Prostate gland (tissue), 2 donors: ENCODE results near the gene TRPC3. TPM values are rescaled to one million over a fixed set of nuclear protein-coding genes. Genes with fewer than 3 reads are reported as not detected.

Source experiments
- DNase-seq: peaks from one replicate; pipeline ENCODE4 v3.0.0-alpha.2; 2019; ENCODE audit warnings: low spot score
- H3K27ac ChIP-seq, 2 donors: fragments of 200-600 bp; sonication (generic); 2 replicates each; pipeline ENCODE4 v1.5.1; 2017 to 2019
- H3K27me3 ChIP-seq: fragments of 200-600 bp; sonication (generic); replicated peaks from 2 replicates; pipeline ENCODE4 v1.5.1; 2019; ENCODE audit not compliant: insufficient read depth
- H3K36me3 ChIP-seq, 2 donors: fragments of 200-600 bp; sonication (generic); 1 replicate in 1 of 2; 2 replicates in 1 of 2; pipeline versions ENCODE4 v1.5.1 to v1.8.1; 2017 to 2019
- H3K4me1 ChIP-seq: fragments of 200-600 bp; sonication (generic); replicated peaks from 2 replicates; pipeline ENCODE4 v1.5.1; 2019
- H3K4me3 ChIP-seq, 2 donors: fragments of 200-600 bp; sonication (generic); 2 replicates each; pipeline ENCODE4 v1.5.1; 2017 to 2019
- H3K9me3 ChIP-seq: fragments of 200-600 bp; sonication (generic); 2 replicates; pipeline ENCODE4 v1.5.1; 2017
- POLR2A ChIP-seq: fragments of 450-650 bp; IDR thresholded peaks from one replicate; pipeline ENCODE4 v1.6.1; 2016; ENCODE audit warnings: antibody characterized with exemption, mild to moderate bottlenecking
- POLR2AphosphoS5 ChIP-seq: sonication (generic); formaldehyde crosslinking; IDR thresholded peaks from one replicate; pipeline ENCODE4 v1.6.1; 2017; ENCODE audit warnings: antibody characterized with exemption
- WGBS: methylation state at CpG from one replicate; pipeline ENCODE4 v1.1.5; 2018; 5-methylcytosine and 5-hydroxymethylcytosine counted together
- intact Hi-C: fragments of 100-400 bp; cut with DNase I; formaldehyde crosslinking; loops from one replicate; pipeline ENCODE4 v1.14.2; 2022
- total RNA-seq, 2 donors: library from RNA; depleted of rRNA; stranded (reverse); fragments of >200 nt; gene quantifications; one replicate each; pipeline ENCODE4 v1.1.0, GENCODE V29; 2016
- TF ChIP-seq, protein P1 (sequence below), 4 experiments: fragments of 200-600 bp in 2 of 4; fragments of 450-650 bp in 2 of 4; sonication (generic) in 2 of 4; IDR thresholded peaks; 1 replicate in 3 of 4; 2 replicates in 1 of 4; pipeline ENCODE4 v1.5.1; 2016 to 2019; ENCODE audit warnings: antibody characterized with exemption in 4 of 4, mild to moderate bottlenecking in 2 of 4, moderate library complexity in 2 of 4

TRPC3 gene
- total RNA-seq, 2 donors from 2014 or later = 1.5 TPM; not detected in 1

DNA sequence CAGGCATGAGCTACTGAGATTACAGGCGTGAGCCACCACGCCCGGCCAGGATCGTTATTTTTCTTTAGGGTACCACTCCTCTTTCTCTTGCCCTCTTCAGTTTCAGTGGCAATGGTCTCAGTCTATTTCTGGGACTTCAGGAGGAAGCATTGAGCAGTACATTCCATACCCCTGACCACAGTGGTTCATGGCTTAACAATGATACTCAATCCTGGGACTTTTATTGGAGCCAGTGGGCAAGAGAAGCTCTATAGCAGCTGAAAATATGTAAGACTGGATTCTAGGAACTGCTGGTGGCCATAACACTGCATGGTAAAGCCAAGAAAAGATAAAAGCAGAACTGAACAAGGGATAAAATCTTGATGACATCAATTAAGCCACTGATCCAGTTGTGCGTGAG lies 122.3 kb downstream of the TRPC3 start:
- WGBS = 83% methylated on average over 5 of the region's 5 CpGs
- H3K9me3 ChIP-seq = no peaks in the 10 kb centered on the region
- intact Hi-C loops = no loop called here
- no peaks in the 10 kb centered on the region for H3K36me3 ChIP-seq
- H3K4me3 ChIP-seq = no peak overlapping the region
- no peak for TF ChIP-seq POLR2AphosphoS5
- TF ChIP-seq POLR2A = no peak
- TF ChIP-seq, protein P1, sequence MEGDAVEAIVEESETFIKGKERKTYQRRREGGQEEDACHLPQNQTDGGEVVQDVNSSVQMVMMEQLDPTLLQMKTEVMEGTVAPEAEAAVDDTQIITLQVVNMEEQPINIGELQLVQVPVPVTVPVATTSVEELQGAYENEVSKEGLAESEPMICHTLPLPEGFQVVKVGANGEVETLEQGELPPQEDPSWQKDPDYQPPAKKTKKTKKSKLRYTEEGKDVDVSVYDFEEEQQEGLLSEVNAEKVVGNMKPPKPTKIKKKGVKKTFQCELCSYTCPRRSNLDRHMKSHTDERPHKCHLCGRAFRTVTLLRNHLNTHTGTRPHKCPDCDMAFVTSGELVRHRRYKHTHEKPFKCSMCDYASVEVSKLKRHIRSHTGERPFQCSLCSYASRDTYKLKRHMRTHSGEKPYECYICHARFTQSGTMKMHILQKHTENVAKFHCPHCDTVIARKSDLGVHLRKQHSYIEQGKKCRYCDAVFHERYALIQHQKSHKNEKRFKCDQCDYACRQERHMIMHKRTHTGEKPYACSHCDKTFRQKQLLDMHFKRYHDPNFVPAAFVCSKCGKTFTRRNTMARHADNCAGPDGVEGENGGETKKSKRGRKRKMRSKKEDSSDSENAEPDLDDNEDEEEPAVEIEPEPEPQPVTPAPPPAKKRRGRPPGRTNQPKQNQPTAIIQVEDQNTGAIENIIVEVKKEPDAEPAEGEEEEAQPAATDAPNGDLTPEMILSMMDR (IDR thresholded peaks at IDR 0.05) = no peak
- H3K27ac ChIP-seq = no peak overlapping the region
- DNase-seq = no peak
- no peaks in the 10 kb centered on the region for H3K27me3 ChIP-seq
- H3K4me1 ChIP-seq = no peaks in the 10 kb centered on the region

Other genes with a start within 250 kb of the TRPC3 start
- gene SMIM43, start 186.9 kb downstream of the TRPC3 start, total RNA-seq = not detected
- 10 to 100 TPM; 17.1 to 40.1 TPM for gene EXOSC9, start 150.7 kb downstream of the TRPC3 start, total RNA-seq
- 1 to 10 TPM; 3.5 to 4.1 TPM for gene CCNA2, start 128.2 kb downstream of the TRPC3 start, total RNA-seq
- gene BBS7, start 81.6 kb downstream of the TRPC3 start, total RNA-seq = 10 to 100 TPM; 10.1 to 17.1 TPM
- gene BLTP1, start 200.3 kb upstream of the TRPC3 start, total RNA-seq = 100 to 1,000 TPM in 1 of 2 donors, 10 to 100 TPM in 1; 53.6 to 116 TPM